ENCODE data around the gene VWA5B2.

- no peak for TF ChIP-seq CTCF (IDR thresholded peaks at IDR 0.05; ENCODE audit: insufficient read depth, low read length, poor library complexity, severe bottlenecking)
- no peak for TF ChIP-seq EZH2phosphoT487 (conservative IDR thresholded peaks at IDR 0.05; ENCODE audit: low read length)
These were observed 19.3 kb downstream of the VWA5B2 start, which contains the start of gene ALG3 for GRCh38 chr3:184248454-184249411.
